Measurements from ENCODE around the gene SEMA4D. TPM values are rescaled to one million over a fixed set of nuclear protein-coding genes. Genes with fewer than 3 reads are reported as not detected.

SEMA4D gene
- total and polyA plus RNA-seq, 2 donors from 2014 or later = 18.9 to 147 TPM

- Histone ChIP-seq H3K27ac (ENCODE audit: low read depth in 2 of 2, low read length in 2 of 2) (no peak overlapping the region), H3K9me3 (ENCODE audit: control insufficient read depth in 2 of 3, insufficient read depth in 1 of 3, low read length in 3 of 3) (no peaks in the 10 kb centered on the region), H3K4me1 (ENCODE audit: control insufficient read depth in 2 of 3, insufficient read depth in 2 of 3, low read depth in 1 of 3, low read length in 3 of 3) (peaks cover 0 to 16% (median 3%) of the 10 kb centered on the region in 3 donors), H3K27me3 (ENCODE audit: control insufficient read depth, insufficient read depth, low read length) (no peaks in the 10 kb centered on the region), H3K36me3 (ENCODE audit: control insufficient read depth in 2 of 3, insufficient read depth in 3 of 3, low read length in 3 of 3) (no peaks in the 10 kb centered on the region), H3K9ac (ENCODE audit: low read length in 3 of 3) (no peak overlapping the region), H3K4me3 (ENCODE audit: low read length in 3 of 3) (no peak overlapping the region)
- intact Hi-C loops (cut with DNase I) = no loop called here
- FAIRE-seq (no peak), DNase-seq (no peak)
- no peak for TF ChIP-seq CTCF (IDR thresholded peaks at IDR 0.05; ENCODE audit: borderline replicate concordance, extremely low read depth, insufficient read depth)
These were observed 75.5 kb downstream of the SEMA4D start for GRCh38 chr9:89422151-89422975.

GRCh38 chr9:89421595-89421994, 76.3 kb downstream of the SEMA4D start:
- Histone ChIP-seq H3K9me3 (ENCODE audit: control insufficient read depth in 2 of 3, insufficient read depth in 1 of 3, low read length in 3 of 3) (no peaks in the 10 kb centered on the region), H3K9ac (ENCODE audit: low read length in 3 of 3) (no peak overlapping the region), H3K4me3 (ENCODE audit: low read length in 3 of 3) (no peak overlapping the region), H3K27ac (ENCODE audit: low read depth in 2 of 2, low read length in 2 of 2) (no peak overlapping the region), H3K27me3 (ENCODE audit: control insufficient read depth, insufficient read depth, low read length) (no peaks in the 10 kb centered on the region), H3K36me3 (ENCODE audit: control insufficient read depth in 2 of 3, insufficient read depth in 3 of 3, low read length in 3 of 3) (no peaks in the 10 kb centered on the region), H3K4me1 (ENCODE audit: control insufficient read depth in 2 of 3, insufficient read depth in 2 of 3, low read depth in 1 of 3, low read length in 3 of 3) (peaks cover 0 to 16% (median 3%) of the 10 kb centered on the region in 3 donors)
- DNase-seq (no peak), FAIRE-seq (no peak)
- no peak for TF ChIP-seq CTCF (IDR thresholded peaks at IDR 0.05; ENCODE audit: borderline replicate concordance, extremely low read depth, insufficient read depth)
- intact Hi-C loops (cut with DNase I) = no loop called here

GRCh38 chr9:89420397-89421178, 77.3 kb downstream of the SEMA4D start:
- H3K27ac ChIP-seq (ENCODE audit: low read depth in 2 of 2, low read length in 2 of 2) = no peak overlapping the region
- no peak overlapping the region for H3K9ac ChIP-seq (ENCODE audit: low read length in 3 of 3)
- DNase-seq (no peak), FAIRE-seq (no peak)
- peaks cover 0 to 7% (median 3%) of the 10 kb centered on the region in 3 donors for H3K4me1 ChIP-seq (ENCODE audit: control insufficient read depth in 2 of 3, insufficient read depth in 2 of 3, low read depth in 1 of 3, low read length in 3 of 3)
- no peaks in the 10 kb centered on the region for H3K36me3 ChIP-seq (ENCODE audit: control insufficient read depth in 2 of 3, insufficient read depth in 3 of 3, low read length in 3 of 3)
- intact Hi-C loops (cut with DNase I) = no loop called here
- H3K4me3 ChIP-seq (ENCODE audit: low read length in 3 of 3) = no peak overlapping the region
- no peaks in the 10 kb centered on the region for H3K27me3 ChIP-seq (ENCODE audit: control insufficient read depth, insufficient read depth, low read length)
- no peak for TF ChIP-seq CTCF (IDR thresholded peaks at IDR 0.05; ENCODE audit: borderline replicate concordance, extremely low read depth, insufficient read depth)
- H3K9me3 ChIP-seq (ENCODE audit: control insufficient read depth in 2 of 3, insufficient read depth in 1 of 3, low read length in 3 of 3) = no peaks in the 10 kb centered on the region

All from kidney (tissue), 14 donors.